GM18873 (cell line): ENCODE measurements around the gene POLR1F.

Experiments
- ATAC-seq: cut with Tn5 transposase; IDR thresholded peaks from one replicate; pipeline ENCODE4 v1.9.1; 2021; ENCODE audit warnings: mild to moderate bottlenecking, moderate library complexity, moderate number of reproducible peaks; ENCODE audit not compliant: unreplicated experiment, low FRiP score

The POLR1F gene

GRCh38 chr7:19677180-19677579, 31.7 kb downstream of the POLR1F start:
- ATAC-seq, result no peak

GRCh38 chr7:19675816-19676215, 33.0 kb downstream of the POLR1F start:
- ATAC-seq, result no peak

DNA sequence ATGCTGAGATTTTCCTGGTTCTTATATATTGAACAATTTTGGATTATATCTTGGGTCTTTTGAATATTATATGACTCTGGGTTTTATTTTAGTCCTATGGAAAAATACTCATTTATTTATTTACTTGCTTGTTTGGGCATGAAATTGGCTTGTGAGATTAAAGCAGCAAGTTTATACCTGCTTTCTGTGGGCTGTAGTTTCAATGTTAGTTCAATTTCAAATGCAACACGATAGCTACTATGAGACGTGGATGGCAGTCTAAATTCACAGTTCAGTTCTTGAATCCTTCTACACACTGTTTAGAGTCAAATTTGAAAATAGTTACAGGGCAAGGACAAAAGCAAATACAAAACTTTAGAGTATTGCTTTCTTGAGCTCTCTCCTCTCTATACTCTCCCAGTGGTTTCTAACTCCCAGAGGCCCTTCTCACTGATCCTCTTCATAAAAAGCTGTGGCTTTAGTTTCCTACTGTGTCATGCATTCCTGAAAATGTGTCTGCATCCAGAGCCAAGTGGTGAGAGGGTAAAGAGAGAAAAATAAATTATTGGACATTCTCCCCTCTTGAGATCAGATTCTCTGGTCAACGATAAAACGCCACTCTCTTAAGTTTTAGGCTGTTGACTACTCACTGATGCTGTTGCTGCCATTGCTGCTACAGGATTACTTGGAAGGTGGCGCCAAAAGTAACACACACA, 34.4 kb downstream of the POLR1F start:
- ATAC-seq, result no peak

DNA sequence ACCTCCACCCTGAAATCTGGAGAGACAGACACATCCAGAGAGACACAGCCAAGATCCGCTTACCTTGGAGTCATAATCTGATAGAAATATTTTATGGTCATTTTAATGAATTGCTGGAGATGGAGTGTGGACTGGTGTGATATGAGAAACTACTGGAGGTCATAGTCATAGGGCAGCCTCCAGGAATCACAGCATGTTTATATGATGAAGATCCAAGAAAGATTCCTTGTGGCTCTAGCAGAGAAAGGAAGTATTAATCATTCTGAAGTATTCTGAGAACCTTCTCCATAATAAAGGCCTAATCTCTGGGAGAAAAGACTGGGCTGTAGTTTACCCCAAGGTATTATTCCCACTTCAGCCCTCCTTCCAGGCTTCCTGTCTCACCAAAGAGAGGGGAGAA, 38.0 kb downstream of the POLR1F start:
- no peak for ATAC-seq

- peak; percentile 55 for ATAC-seq
Measured at GRCh38 chr7:19665399-19666008, 43.3 kb downstream of the POLR1F start.

- ATAC-seq, result peak; percentile 96
Measured at GRCh38 chr7:19663816-19664462, 44.9 kb downstream of the POLR1F start.

DNA sequence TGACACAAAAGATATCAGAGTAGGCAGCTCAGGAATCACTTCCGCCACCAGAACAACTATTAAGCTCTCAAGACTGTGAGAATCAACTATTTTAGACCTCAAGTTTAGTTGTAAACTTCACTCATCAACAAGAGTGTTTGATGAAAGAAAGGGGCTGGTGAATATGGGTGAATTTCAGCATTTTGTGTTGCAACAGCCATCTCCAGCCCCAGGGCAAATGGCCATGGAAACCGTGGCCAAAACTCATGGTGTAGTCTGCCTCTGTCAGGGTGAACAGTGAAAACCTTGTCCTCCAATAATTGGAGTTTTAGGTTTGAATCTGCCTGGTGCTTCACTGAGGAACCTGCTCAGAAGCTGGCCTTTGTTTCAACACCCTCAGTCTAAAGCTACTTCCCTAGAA, 60.0 kb downstream of the POLR1F start:
- ATAC-seq, result no peak
